GM19397 (cell line): ENCODE results near the gene KLHL29.

ENCODE experiments used
- ATAC-seq: cut with Tn5 transposase; IDR thresholded peaks from one replicate; pipeline ENCODE4 v1.9.1; 2021; ENCODE audit warnings: mild to moderate bottlenecking, moderate library complexity; ENCODE audit not compliant: unreplicated experiment

KLHL29 gene

DNA sequence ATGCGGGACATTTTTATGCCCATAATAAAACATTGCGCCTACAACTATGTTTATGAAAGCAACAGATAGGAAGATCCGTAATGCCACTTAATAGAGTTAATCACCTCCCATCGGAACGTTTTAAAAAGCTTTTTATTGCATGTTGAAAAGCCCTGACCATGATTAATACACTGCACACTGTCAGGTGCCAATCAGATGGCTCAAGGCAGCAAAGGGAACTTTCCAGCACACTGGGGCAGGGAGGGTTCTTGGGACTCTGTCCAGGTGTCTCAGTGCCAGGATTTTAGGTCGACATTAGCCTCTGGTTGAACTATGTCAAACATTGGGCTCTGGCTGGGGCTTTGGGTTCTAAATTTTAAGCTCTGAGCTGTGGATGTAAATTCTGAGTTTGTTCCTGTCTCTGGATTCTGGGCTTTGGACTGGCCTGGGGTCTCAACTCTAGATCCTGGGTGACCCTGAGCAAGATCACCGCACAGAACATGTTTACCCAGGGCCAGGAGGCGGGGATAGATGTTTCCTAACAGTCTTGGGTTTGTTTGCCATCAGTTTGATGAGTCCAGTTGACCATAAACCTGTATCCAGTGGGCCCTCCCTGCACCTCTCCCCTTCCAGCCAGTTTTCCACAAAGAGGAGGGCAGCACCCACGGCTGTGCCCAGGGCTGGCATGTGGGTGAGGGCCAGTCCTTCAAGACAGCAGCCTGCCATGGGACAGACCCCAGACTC is 279.2 kb downstream of the KLHL29 start:
- ATAC-seq = no peak

DNA sequence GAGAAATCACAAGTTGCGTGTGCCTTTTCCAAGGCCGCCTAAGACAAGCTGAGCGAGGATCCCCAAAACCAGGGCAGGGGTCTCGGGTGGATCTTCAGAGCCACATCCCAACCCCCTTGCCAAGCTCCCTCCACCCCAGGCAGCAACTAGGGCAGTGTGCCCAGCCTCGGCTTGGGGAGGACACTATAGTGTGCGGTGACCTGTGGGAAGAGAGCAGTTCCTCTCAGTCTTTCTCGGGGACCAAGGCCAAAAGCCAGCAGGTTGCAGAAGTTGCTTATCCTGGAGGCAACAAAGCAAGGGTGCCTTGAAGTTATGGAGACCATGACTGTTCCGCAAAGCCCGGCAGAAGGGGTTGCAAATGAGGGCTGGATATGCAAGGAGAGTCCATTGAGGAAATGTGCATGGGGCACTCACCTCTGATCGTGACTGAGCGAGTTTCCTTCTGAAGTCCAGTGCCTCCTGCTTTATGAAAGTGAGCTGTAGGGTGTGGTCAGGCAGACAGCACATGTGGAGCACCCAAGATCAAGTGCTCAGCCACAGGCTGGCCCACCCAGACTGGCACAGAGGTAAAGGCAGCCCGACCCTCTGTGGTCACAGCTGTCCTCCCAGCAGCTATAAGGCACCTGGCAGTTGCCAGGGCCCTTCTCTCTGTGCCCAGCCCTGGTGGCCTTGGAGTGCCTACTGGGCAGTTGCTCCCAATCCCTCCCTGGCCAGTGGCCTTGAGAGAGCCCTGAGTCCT is 281.4 kb downstream of the KLHL29 start:
- no peak for ATAC-seq

DNA sequence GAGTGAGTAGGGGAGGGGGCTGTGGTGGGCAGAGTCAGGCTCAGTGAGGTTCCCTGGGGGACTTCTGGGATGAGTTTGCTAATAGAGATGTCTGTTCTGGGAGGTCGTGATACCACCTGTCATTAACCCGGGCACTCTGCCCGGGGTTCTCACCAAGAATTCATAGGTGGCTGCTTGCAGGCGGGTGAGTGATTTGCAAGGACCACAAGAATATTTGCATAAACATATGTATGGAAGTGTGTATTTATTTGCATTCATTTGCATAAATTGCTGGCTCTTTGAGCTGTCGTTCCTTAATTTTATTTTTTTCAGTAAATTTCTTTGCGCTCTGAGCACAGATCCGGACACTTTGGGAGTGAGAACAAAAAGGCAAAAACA is 282.0 kb downstream of the KLHL29 start:
- no peak for ATAC-seq

DNA sequence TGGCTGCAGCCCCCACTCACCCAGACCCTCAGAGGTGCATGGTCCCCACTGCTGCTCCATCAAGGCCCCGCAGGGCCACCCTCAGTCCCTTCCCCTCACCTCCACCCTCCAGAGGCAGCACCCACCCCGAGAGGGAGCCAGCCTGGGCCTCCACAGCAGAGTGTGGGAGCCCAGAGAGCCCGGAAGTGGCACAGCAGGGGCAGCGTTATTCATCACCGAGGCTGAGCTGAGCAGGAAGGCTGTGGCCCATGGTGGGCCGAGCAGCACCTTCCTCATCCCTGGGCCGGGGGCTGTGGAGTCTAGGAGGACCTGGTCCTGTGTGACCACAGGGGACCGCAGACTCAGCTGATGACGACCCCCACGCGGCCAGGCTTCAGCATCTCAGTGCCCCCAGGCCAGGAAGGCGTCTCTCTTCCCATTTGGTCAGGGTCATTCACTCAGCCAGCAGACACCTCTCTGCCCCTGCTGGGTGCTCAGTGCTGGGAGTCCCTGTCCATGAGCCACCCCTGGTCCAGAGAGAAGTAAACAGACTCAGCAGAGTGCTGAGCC is 283.9 kb downstream of the KLHL29 start:
- no peak for ATAC-seq

DNA sequence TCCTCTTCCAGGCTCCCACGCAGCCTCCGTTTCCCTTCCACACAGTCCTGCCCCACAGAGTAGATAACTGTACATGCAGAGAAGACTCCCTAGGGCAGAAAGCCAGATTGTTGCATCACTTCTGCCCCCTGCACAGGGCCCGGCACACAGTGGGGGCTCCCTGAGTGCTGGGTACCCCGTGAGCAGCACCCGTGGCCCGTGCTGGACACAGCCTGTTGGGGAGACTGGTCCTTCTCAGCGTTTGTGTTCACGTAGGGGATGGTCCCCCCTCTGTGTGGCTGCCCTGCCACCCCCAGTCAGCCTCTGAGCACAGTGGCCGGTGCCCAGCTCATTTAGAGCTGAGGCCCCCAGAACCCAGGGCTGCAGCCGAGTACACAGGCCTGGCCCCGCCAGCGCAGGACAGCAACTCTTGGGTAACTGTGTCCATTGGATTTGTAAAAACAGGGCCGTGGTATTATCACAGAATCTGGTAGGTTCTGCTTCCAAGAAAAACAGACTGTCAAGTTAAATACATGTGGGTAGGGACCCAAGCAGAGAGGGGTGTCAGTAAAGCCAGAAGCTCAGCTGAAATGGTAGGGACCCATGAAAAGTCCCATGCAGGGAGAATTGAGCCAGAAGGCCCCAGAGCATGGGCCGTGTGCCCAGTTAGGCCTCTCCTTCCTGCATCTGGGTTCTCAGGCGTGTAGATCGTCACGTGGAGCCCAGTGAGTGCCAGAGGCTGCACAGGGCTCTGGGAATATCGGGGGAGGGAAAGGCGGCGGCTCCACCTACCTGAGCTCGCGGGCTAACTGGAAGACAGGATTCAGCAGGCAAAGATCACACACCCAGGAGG is 284.6 kb downstream of the KLHL29 start:
- ATAC-seq = no peak

DNA sequence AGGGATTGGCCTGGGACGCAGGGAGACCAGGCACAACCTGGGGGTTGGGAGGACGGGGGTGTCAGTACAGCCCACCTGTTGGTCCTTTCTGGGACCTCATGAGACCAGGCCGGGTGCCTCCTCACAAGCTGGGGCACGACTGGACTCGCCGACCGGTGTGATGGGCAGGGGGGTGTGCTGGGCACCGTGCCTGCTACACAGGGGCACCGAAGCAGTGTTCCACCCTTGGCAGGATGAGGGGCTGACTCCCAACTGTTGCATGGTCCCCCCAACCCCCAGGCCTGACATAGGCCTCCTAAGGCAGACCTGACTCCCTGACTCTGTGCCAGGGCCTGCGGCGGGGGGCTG is 285.2 kb downstream of the KLHL29 start:
- no peak for ATAC-seq

DNA sequence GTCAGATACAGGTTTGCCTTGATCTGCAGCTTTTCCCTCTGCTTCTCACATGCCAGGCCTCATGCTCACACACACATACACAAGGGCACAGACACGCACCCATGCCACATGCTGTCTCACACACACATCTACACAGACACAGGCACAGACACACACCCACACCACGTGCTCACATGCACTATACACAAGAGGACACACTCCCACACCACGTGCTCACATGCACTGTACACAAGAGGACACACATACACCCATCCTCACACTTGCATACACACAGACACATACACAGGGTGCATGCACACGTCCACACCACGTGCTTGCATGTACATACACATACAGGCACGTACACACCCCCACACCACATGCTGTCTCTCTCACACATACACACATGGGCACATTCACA is 288.1 kb downstream of the KLHL29 start:
- ATAC-seq = no peak

DNA sequence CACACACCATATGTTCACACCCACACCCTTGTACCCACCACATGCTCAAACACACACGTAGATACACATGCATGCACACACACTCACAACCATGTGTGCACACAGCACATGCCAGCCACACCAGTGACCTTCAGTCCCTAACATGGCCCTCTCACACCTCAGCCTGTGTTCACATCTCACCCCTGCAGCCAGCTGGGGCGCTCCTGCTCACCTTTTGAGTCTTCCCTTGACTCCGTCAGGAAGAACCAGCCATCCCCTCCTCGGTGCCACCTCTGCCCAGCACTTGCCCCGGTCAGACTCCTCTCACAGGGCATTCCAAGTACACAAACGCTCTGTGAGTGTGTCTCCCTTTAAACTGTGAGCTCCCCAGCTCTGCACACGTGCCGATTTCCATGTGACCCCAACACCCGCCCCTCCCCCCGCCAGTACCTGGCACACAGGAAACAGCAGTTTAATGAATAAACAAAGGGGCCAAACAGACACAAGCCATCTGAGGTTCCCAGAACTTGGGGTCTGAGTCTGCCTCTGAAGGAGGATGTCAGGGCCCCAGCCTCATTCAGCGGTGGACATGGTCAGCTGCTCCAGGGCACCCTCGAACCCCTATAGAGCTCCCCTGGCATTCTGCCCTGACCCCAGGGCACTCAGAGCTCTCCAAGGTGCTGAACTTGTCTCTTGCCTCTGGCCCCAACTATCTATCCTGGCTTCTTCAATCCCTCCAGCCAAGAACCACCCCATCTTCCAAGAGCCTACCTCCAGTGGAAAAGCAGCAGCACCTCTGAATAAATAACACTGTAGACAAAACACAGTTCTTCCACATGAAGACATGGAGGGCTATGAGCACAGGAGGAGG is 289.1 kb downstream of the KLHL29 start:
- no peak for ATAC-seq

DNA sequence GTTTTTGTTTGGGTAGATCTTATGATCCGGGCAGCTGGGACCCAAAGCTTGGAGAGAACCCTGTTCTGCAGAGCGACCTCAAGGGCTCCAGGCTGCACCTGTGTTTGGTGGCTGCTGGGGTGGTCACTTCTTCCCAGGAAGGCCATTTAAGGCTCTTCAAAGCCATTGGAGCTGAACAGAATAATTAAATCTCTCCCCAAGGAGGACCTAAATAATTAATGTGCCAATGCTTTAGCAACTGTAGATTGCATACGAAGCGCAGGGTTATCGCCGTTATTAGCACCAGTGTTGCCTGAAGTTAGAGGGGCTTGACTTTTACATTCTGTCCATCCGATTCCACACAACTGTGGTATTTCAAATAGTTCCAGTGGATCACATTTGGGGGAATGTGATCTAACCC is 290.5 kb downstream of the KLHL29 start:
- ATAC-seq = no peak

DNA sequence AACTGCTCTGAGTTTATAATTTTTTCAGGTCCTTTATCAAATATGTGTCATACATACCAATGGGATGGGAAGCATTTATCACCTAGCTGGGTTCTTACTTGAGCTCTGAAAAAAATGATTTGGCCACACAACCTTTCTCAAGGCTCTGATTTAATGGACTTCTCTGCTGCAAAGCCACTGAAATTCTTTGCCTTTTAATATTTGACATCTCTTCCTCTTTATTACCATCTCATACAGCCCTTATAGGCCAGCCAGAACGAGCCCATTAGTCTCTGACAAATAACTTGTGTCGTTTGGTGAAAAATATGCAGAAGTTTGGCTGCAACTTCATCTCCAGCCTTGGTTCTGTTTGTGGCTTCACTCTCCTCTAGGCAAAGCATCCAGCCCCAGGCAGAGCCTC is 292.9 kb downstream of the KLHL29 start:
- ATAC-seq = no peak

DNA sequence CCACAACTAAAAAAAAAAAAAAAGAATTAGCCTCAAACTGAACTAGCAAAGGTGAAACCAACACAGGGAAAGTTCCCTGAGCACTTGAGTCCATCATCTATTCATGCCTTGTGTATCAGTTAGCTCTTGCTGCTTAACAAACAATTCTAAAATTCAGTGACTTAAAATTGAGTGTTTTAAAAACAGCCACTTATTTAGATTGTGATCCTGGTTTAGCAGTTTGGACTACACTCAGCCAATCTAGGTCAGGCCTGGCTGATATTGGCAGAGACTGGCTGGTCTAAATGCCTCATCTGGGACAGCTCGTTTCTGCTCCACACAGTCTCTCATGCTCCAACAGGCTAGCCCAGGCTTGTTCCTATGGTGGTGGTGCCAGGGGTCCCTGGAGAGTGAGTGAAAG is 294.1 kb downstream of the KLHL29 start:
- ATAC-seq = no peak

DNA sequence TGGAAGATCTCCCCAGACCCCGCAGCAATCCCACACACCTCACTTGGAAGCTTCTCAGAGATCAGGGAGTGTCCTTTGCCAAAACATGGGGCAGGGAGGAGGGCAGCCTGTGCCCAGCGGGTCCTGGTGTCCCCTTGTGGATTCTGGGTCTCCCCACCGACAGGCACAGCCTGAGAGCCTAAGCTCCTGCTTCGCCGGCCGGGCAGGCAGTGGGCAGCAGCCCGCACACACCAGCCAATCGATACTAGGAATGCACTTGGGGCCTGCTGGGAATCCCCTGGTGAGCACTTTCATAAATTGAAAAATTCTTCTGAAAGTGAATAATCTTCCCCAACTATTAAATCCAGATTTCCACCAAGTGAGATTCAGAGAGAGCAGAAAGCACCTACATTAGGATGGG is 296.0 kb downstream of the KLHL29 start:
- ATAC-seq = no peak

DNA sequence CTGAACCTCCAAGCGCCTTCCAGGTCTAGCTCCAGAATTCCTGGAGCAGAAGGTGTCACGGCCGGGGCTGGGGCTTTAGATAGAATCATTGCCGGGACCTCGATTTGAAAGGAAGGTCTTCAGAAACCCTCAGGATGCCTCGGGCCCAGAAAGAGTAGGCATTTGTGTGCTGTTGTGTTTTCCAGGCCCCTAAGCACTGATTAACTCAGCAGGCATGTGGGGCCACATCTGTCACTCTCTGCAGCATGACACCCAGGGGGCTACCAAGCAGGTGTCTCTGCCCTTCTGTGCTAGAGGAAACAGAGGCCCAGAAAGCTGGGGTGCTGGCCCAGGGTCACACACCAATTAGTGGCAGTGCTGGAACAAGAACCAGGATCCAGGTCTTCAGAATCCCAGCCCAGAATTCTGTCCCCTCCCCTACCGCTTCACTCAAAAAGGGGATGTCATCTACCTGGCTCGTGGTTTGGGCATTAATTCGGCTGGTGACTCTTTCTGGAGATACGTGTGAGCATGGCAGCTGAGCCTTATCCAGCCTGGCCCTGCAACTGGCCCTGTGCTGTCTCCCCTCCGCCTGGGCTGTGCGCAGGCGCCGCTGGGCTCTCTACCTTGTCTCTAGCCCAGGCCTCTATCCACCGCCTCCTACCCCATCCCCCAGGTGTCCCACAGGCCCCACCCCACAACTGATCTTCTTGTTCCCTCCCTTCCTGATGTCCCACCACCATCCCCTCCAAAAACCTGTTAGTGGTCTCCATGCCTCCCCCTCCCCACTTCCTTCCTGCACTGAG is 296.6 kb downstream of the KLHL29 start:
- no peak for ATAC-seq

DNA sequence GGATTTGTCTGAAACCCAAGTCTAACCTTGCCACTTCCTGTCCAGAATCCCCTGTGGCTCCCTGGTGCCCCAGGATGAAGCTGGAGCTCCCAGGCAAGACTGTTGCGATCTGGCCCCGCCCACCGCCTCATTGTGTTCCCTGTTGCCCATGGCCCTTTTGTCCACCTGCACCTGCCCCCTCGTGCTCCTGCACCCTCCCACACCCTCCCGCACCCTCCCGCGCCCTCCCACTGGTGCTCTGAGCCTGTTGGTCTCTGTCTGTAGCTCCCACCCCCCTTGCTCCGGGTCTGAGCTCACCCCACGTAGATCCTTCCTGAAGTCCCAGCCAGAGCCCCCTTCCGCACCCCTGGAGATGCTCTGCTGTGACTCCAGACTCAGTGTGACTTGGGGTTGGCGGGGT is 297.5 kb downstream of the KLHL29 start:
- ATAC-seq = no peak

DNA sequence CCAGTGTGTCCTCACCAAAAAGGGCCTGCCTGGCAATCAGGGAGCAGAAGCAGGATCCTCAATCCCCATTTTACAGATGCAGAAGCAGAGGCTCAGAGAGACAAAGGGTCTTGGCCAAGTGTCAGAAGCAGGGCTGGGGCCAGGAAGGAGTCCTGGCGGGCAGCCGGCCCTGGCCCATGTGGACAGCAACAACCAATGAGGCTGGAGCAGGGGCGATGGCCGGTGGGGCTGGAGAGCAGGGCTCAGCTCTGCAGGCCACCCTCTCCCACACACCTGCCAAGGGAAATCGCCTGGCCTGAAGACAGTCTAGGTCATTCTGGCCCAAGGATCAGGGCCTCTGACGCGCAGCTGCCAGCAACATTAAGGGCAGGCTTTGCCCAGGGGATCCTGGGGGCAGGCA is 298.0 kb downstream of the KLHL29 start:
- no peak for ATAC-seq

DNA sequence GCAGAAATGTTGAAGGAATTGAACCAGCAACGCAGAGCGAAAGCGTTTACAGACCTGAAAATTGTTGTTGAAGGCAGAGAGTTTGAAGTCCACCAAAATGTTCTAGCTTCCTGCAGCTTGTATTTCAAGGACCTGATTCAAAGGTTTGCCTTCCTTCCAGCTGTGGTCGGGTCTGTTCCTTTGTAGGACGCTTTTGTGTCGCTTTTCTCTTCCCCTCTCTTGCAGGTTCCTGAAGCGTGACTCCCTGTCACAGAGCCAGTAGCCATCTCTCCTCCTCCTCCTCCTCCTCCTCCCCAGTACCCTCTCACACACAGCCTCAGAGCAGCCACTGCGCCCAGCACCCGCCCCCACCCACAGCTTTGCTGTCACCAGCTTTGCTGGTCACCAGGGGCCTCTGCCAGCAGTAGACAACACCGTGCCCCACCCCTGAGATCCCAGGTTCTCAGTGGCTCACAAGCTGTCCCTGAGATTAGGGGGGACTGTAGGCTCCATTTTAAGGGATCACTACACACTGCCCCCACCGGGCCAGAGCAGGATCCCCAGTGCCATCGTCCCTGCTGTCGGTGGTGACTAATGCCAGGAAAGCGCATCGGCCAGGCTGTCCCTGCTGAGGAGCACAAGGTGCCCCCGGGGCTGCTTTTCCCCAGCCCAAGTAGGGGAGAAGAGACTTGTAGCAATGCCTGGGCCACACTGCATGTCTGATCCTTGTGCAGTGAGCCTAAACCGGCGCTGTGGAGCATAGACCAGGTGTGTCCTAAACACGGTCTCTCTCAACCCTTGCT is 299.6 kb downstream of the KLHL29 start:
- no peak for ATAC-seq

DNA sequence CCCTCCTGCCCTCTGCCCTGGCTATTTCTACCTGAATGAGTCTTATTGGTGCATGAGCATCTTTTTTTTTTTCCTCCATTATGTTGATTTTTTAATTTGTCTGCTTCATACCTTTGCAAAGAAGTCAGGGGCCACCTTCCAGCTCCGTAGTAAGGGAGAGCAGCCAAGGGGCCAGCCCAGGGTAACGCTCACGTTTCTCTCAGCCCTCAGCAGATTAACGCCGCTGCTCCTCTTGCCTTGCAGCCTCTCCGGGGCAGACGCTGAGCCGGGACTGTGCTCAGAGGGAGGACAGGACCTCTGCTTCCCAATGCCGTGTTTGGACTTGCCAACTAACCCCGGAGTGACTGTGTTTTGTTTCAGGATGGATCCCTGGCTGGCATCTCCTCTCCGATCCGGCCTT is 300.2 kb downstream of the KLHL29 start:
- no peak for ATAC-seq

DNA sequence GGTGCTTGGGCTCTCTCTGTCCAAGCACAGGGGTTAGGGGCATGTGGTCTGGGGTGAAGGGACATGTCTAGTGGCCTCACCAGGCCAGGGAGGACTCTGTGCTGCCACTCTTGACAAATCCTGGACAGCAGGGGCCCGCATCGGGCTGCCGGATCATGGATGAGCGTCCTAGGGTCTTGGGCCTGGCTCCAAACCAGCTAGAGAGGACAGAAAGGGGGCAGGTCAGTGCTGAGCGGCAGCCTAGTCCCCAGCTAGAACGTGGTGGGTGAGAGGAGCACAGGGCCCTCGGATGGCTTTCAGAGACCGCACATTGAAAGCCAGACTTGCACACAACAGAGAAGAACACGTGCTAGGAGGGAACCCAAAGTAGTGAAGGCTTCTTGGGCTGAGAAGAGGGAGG is 300.7 kb downstream of the KLHL29 start:
- no peak for ATAC-seq

DNA sequence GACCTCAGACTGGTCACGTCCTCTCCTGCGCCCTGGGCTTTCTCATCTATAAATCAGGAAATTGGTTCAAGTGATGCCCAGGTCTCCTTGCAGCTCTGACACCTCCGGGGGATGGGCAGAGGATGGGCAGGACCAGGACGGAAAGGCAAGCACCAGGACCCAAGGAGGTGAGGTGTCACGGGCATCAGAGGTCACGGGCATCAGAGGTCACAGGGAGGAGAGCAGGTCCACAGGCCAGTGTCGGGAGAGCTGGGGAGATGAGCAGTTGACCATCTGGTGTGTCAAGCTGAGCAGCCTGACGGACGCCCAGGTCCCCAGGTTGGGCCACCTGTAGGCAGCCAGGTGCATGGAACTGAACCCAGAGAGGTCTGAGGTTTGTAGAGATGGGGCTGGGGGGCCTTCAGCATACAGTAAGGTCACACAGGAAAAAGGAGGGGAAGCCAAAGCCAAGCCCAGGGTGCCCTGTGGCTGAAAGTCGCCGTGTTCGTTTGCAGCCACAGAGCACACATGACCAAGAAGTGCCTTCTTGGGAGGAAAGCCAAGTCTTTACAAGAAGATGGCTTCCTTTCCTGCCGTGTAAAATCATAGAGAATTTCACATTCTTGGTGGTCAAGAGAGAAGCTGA is 301.5 kb downstream of the KLHL29 start:
- no peak for ATAC-seq
